IPS-NIHi11 (cell line): ENCODE measurements around the gene PTPRU.
"Not testable (repeated sequence)": the region's sequence is repeated elsewhere in the genome, so short reads cannot be mapped to it uniquely, and the experiment has no call there.

Source experiments
- DNase-seq: peaks from one replicate; pipeline ENCODE4 v3.0.0; 2012; ENCODE audit warnings: mixed read lengths, low spot score

The PTPRU gene

GRCh38 chr1:29290414-29290985 is 54.2 kb downstream of the PTPRU start:
- DNase-seq = no peak

- no peak for DNase-seq
Measured at GRCh38 chr1:29291756-29292155, 55.4 kb downstream of the PTPRU start.

- DNase-seq = no peak
Measured at GRCh38 chr1:29292344-29292743, 56.0 kb downstream of the PTPRU start.

GRCh38 chr1:29297450-29297849 is 61.1 kb downstream of the PTPRU start:
- DNase-seq = no peak

- no peak for DNase-seq
Measured at GRCh38 chr1:29298246-29298645, 61.9 kb downstream of the PTPRU start.

GRCh38 chr1:29299446-29299845 is 63.1 kb downstream of the PTPRU start:
- DNase-seq = no peak

- not testable (repeated sequence) for DNase-seq
Measured at GRCh38 chr1:29301732-29302131, 65.4 kb downstream of the PTPRU start.

- no peak for DNase-seq
Measured at GRCh38 chr1:29303201-29304024, 67.1 kb downstream of the PTPRU start.

- DNase-seq = no peak
Measured at GRCh38 chr1:29304025-29304684, 67.8 kb downstream of the PTPRU start.

- DNase-seq = no peak
Measured at GRCh38 chr1:29305943-29306342, 69.6 kb downstream of the PTPRU start.

- DNase-seq = no peak
Measured at GRCh38 chr1:29306471-29307140, 70.3 kb downstream of the PTPRU start.

GRCh38 chr1:29309075-29309474 is 72.8 kb downstream of the PTPRU start:
- no peak for DNase-seq

GRCh38 chr1:29309621-29310020 is 73.3 kb downstream of the PTPRU start:
- DNase-seq = no peak

GRCh38 chr1:29310616-29311180 is 74.4 kb downstream of the PTPRU start:
- DNase-seq = no peak

GRCh38 chr1:29311352-29312030 is 75.2 kb downstream of the PTPRU start:
- DNase-seq = no peak

GRCh38 chr1:29312469-29313461 is 76.4 kb downstream of the PTPRU start:
- no peak for DNase-seq

GRCh38 chr1:29314685-29315084 is 78.4 kb downstream of the PTPRU start:
- DNase-seq = not testable (repeated sequence)

- DNase-seq = no peak
Measured at GRCh38 chr1:29315262-29315661, 78.9 kb downstream of the PTPRU start.

GRCh38 chr1:29315876-29316275 is 79.6 kb downstream of the PTPRU start:
- no peak for DNase-seq
